ENCODE data around the gene AMH. TPM values are rescaled to one million over a fixed set of nuclear protein-coding genes. Genes with fewer than 3 reads are reported as not detected.
A peak's percentile ranks its signal among the peaks of the same experiment; 100 is the strongest.

AMH gene
- total RNA-seq, 2 donors from 2014 or later: 0.92 to 0.95 TPM

GRCh38 chr19:2207008-2207407, 42.1 kb upstream of the AMH start:
- no peak for TF ChIP-seq CTCF (IDR thresholded peaks at IDR 0.05)
- H3K27ac ChIP-seq: no peak overlapping the region
- no peaks in the 10 kb centered on the region for H3K27me3 ChIP-seq (replicated peaks; ENCODE audit: insufficient read depth)
- H3K9me3 ChIP-seq: no peaks in the 10 kb centered on the region
- ATAC-seq (ENCODE audit: insufficient number of reproducible peaks, low FRiP score, low read depth): no peak
- no peaks in the 10 kb centered on the region for H3K4me1 ChIP-seq (ENCODE audit: control insufficient read depth in 1 of 2, low read depth in 2 of 2)
- peaks cover 54% of the 10 kb centered on the region for H3K36me3 ChIP-seq
- no peak overlapping the region for H3K4me3 ChIP-seq
- no peak for DNase-seq (ENCODE audit: low spot score)

GRCh38 chr19:2207991-2208860, 40.9 kb upstream of the AMH start:
- no peak for TF ChIP-seq CTCF (IDR thresholded peaks at IDR 0.05)
- no peak for ATAC-seq (ENCODE audit: insufficient number of reproducible peaks, low FRiP score, low read depth)
- H3K27ac ChIP-seq: no peak overlapping the region

GRCh38 chr19:2208975-2209374, 40.1 kb upstream of the AMH start:
- Histone ChIP-seq H3K27ac (no peak overlapping the region), H3K4me3 (no peak overlapping the region), H3K36me3 (peaks cover 63% of the 10 kb centered on the region), H3K27me3 (replicated peaks; ENCODE audit: insufficient read depth) (no peaks in the 10 kb centered on the region), H3K4me1 (ENCODE audit: control insufficient read depth in 1 of 2, low read depth in 2 of 2) (no peaks in the 10 kb centered on the region), H3K9me3 (no peaks in the 10 kb centered on the region)
- ATAC-seq (ENCODE audit: insufficient number of reproducible peaks, low FRiP score, low read depth) (no peak), DNase-seq (ENCODE audit: low spot score) (no peak)
- no peak for TF ChIP-seq CTCF (IDR thresholded peaks at IDR 0.05)

More at GRCh38 chr19:2207991-2208860, 40.9 kb upstream of the AMH start:
- Histone ChIP-seq H3K9me3 (no peaks in the 10 kb centered on the region), H3K36me3 (peaks cover 64% of the 10 kb centered on the region), H3K4me3 (no peak overlapping the region), H3K4me1 (ENCODE audit: control insufficient read depth in 1 of 2, low read depth in 2 of 2) (no peaks in the 10 kb centered on the region), H3K27me3 (replicated peaks; ENCODE audit: insufficient read depth) (no peaks in the 10 kb centered on the region)
- DNase-seq (ENCODE audit: low spot score): peak; percentile 12

GRCh38 chr19:2209408-2209807, 39.7 kb upstream of the AMH start:
- Histone ChIP-seq H3K27me3 (replicated peaks; ENCODE audit: insufficient read depth) (no peaks in the 10 kb centered on the region), H3K4me1 (ENCODE audit: control insufficient read depth in 1 of 2, low read depth in 2 of 2) (no peaks in the 10 kb centered on the region), H3K27ac (no peak overlapping the region), H3K9me3 (no peaks in the 10 kb centered on the region), H3K4me3 (no peak overlapping the region), H3K36me3 (peaks cover 68% of the 10 kb centered on the region)
- ATAC-seq (ENCODE audit: insufficient number of reproducible peaks, low FRiP score, low read depth) (no peak), DNase-seq (ENCODE audit: low spot score) (no peak)
- no peak for TF ChIP-seq CTCF (IDR thresholded peaks at IDR 0.05)

- no peak for TF ChIP-seq CTCF (IDR thresholded peaks at IDR 0.05)
- ATAC-seq (ENCODE audit: insufficient number of reproducible peaks, low FRiP score, low read depth): no peak
- H3K36me3 ChIP-seq: peaks cover 73% of the 10 kb centered on the region
- no peak overlapping the region for H3K4me3 ChIP-seq
- DNase-seq (ENCODE audit: low spot score): no peak
- no peaks in the 10 kb centered on the region for H3K27me3 ChIP-seq (replicated peaks; ENCODE audit: insufficient read depth)
- H3K27ac ChIP-seq: no peak overlapping the region
- no peaks in the 10 kb centered on the region for H3K4me1 ChIP-seq (ENCODE audit: control insufficient read depth in 1 of 2, low read depth in 2 of 2)
- no peaks in the 10 kb centered on the region for H3K9me3 ChIP-seq
Measured at GRCh38 chr19:2210206-2210605, 38.9 kb upstream of the AMH start.
